AG04450 (cell line): Measurements from ENCODE around the gene C5orf63. TPM values are rescaled to one million over a fixed set of nuclear protein-coding genes. Genes with fewer than 3 reads are reported as not detected.
A peak's percentile ranks its signal among the peaks of the same experiment; 100 is the strongest.

Experiments
- CTCF ChIA-PET: fragments of 300-600, 350-600 bp; formaldehyde crosslinking; extraction: SDS; loops from one replicate; lab custom pipeline; 2022; ENCODE audit warnings: antibody characterized with exemption, inconsistent platforms; lab: Charles Lee
- POLR2A ChIA-PET: fragments of 350-600 bp; formaldehyde crosslinking; extraction: SDS; loops from one replicate; lab custom pipeline; 2021; ENCODE audit warnings: antibody characterized with exemption, inconsistent platforms; lab: Yijun Ruan, JAX
- DNase-seq: peaks from one replicate; pipeline ENCODE4 v3.0.0-alpha.2; 2011; ENCODE audit warnings: low read depth, low spot score
- H3K27ac ChIP-seq: one replicate; pipeline ENCODE4 v1.5.1; 2012; ENCODE audit warnings: low read depth, low read length, control low read depth
- H3K27me3 ChIP-seq: one replicate; pipeline ENCODE4 v1.6.0; 2012; ENCODE audit warnings: low read length; ENCODE audit not compliant: control insufficient read depth, insufficient read depth
- H3K4me3 ChIP-seq: 2 replicates; pipeline ENCODE4 v1.5.1; 2011; ENCODE audit warnings: mild to moderate bottlenecking, low read depth, low read length, control low read depth
- H3K9me3 ChIP-seq: 2 replicates; pipeline ENCODE4 v1.5.1; 2012; ENCODE audit warnings: low read length; ENCODE audit not compliant: control insufficient read depth, insufficient read depth
- polyA plus RNA-seq: library from polyadenylated mRNA; depleted of rRNA; stranded (reverse); fragments of >200 nt; gene quantifications from 2 replicates; pipeline ENCODE4 v1.2.3, GENCODE V29; 2011
- TF ChIP-seq, protein P1 (sequence below): IDR thresholded peaks from 2 replicates; pipeline ENCODE4 v1.5.1; 2011; ENCODE audit warnings: low read depth, low read length, control low read depth, inconsistent platforms

The C5orf63 gene
- polyA plus RNA-seq, 1 experiment: 2.9 TPM

- no peak overlapping the region for H3K27ac ChIP-seq
- POLR2A ChIA-PET: interaction anchor here (0.6 kb wide), 1 partner anchor 431 kb away, joined by 5 read pairs; no protein-coding TSS in a partner anchor
- CTCF ChIA-PET: interaction anchor here (1.9 to 2.2 kb wide), 2 partner anchors 12 to 41 kb away, joined by 5 to 6 read pairs; no protein-coding TSS in a partner anchor
Observed at GRCh38 chr5:127031863-127032232, 41.5 kb downstream of the C5orf63 start.

GRCh38 chr5:127031147-127031862 lies 42.0 kb downstream of the C5orf63 start:
- no peaks in the 10 kb centered on the region for H3K27me3 ChIP-seq
- CTCF ChIA-PET: interaction anchor here (1.2 to 2.2 kb wide), 4 partner anchors 13 to 461 kb away, joined by 3 to 6 read pairs (median 4); no protein-coding TSS in a partner anchor
- DNase-seq: no peak
- peak overlapping the region; percentile 72 for H3K4me3 ChIP-seq
- peak overlapping the region; percentile 60 for H3K27ac ChIP-seq
- H3K9me3 ChIP-seq: no peaks in the 10 kb centered on the region; the same call in 1 of the 2 replicates
- POLR2A ChIA-PET: interaction anchor here (0.6 kb wide), 2 partner anchors 60 to 430 kb away, joined by 5 to 7 read pairs; no protein-coding TSS in a partner anchor
- TF ChIP-seq, protein P1, sequence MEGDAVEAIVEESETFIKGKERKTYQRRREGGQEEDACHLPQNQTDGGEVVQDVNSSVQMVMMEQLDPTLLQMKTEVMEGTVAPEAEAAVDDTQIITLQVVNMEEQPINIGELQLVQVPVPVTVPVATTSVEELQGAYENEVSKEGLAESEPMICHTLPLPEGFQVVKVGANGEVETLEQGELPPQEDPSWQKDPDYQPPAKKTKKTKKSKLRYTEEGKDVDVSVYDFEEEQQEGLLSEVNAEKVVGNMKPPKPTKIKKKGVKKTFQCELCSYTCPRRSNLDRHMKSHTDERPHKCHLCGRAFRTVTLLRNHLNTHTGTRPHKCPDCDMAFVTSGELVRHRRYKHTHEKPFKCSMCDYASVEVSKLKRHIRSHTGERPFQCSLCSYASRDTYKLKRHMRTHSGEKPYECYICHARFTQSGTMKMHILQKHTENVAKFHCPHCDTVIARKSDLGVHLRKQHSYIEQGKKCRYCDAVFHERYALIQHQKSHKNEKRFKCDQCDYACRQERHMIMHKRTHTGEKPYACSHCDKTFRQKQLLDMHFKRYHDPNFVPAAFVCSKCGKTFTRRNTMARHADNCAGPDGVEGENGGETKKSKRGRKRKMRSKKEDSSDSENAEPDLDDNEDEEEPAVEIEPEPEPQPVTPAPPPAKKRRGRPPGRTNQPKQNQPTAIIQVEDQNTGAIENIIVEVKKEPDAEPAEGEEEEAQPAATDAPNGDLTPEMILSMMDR: no peak

More at GRCh38 chr5:127031863-127032232, 41.5 kb downstream of the C5orf63 start:
- no peak for DNase-seq
- Histone ChIP-seq H3K4me3 (no peak overlapping the region), H3K9me3 (no peaks in the 10 kb centered on the region; the same call in 1 of the 2 replicates), H3K27me3 (no peaks in the 10 kb centered on the region)
- TF ChIP-seq, protein P1: no peak

DNA sequence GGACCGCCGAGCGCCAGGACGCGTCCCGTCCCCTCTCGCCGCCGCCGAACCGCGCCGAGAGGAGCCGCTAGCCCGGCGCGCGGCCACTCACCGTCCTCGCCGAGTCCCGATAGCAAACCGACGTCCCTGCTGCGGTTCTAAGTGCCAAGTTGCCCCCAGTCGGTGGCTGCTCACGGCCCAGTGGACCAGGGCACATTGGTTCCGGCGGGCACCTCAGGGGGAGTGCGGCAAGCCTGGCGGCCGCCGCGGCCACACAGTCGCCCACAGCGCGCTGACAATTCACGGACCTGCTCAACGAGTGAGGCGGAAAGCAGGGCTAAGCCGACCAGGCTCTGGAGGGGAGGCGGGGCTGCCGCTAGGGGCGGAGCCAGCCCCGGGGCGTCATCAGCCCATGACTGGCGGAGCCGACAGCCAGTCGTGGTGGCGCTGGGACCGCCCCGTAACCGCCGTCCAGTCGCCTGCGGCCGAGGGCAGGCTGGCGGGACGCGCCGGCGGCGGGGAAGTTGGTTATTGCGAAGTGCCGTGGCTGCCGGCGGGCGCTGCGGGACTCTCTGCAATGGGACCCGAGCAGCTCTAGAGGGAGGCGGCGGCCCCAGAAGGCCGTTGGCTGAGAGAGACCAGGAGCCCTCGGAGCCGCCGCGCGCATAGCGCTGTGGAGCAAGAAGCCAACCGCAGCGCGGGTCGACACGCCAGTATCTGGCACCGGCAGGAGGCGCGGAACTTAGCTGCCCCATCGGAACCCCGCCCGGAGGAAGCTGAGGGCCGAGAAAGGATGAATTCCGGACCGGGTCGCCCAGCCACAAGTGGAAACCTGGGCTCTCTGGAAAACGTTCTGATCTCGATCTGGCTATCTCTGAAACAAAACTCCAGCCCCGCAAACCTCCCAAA lies 42.8 kb downstream of the C5orf63 start, which contains the start of gene MARCHF3:
MARCHF3 (minus strand) TSS at position 300 of the 888 bp plus-strand sequence. CDS start 112,387 bp downstream, outside the sequence.
- Histone ChIP-seq H3K27me3 (no peaks in the 10 kb centered on the region), H3K9me3 (no peaks in the 10 kb centered on the region; the same call in 1 of the 2 replicates), H3K4me3 (peak within 1 kb of the TSS; percentile 94), H3K27ac (peak within 1 kb of the TSS; percentile 60)
- ChIA-PET CTCF (interaction anchor here (1.2 to 2.5 kb wide), 6 partner anchors 14 to 462 kb away, joined by 3 to 11 read pairs (median 6); no protein-coding TSS in a partner anchor), POLR2A (interaction anchor here (0.6 kb wide), 2 partner anchors 59 to 93 kb away, joined by 3 to 7 read pairs; no protein-coding TSS in a partner anchor)
- DNase-seq: peak; percentile 84
- TF ChIP-seq, protein P1: peak; percentile 40

DNA sequence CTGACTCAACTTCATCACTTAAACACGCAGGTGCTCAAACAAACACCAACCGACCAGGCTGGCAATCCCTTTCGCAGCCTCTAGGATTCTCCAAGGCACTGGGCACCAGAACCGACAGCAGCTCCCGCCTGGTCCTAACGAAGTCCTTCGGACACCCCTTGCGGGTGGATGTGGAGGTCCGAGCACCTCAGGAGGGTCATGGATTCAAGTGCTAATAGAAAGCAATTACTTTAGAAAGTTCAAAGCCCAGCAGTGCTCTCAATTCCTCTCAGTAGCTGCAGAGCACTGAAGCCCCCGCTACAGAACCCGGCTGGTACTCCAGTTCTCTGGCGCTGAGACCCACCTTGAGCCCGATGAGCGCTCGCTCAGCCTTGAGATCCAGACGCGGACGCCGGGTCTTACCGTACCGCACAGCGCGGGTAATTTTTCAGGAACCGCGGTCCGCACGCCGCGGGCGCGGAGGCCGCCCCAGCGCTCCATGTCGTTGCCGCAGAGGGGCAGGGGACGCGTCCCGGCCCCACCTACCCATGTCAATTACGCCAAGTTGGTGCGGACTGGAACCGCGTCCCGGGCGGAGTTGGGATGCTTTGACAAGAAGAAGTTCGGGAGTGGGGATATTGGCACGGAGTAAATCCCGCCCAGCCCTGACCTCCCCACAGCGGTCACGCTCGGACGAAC lies 43.6 kb downstream of the C5orf63 start:
- Histone ChIP-seq H3K27me3 (no peaks in the 10 kb centered on the region), H3K27ac (peak overlapping the region; percentile 11), H3K4me3 (peak overlapping the region; percentile 94), H3K9me3 (no peaks in the 10 kb centered on the region; the same call in 1 of the 2 replicates)
- CTCF ChIA-PET: interaction anchor here (0.6 to 2.5 kb wide), 8 partner anchors 9 to 463 kb away, joined by 3 to 11 read pairs (median 4); no protein-coding TSS in a partner anchor
- TF ChIP-seq, protein P1: peak; percentile 60
- POLR2A ChIA-PET: interaction anchor here (0.8 kb wide), 2 partner anchors 25 to 184 kb away, joined by 3 read pairs; no protein-coding TSS in a partner anchor
- DNase-seq: no peak
